Measurements from ENCODE around the gene PACSIN2.

PACSIN2 gene

GRCh38 chr22:42967933-42968332, 47.0 kb downstream of the PACSIN2 start:
- TF ChIP-seq EZH2 (optimal IDR thresholded peaks at IDR 0.05; ENCODE audit: low read depth, low read length) (no peak), CTCF (IDR thresholded peaks at IDR 0.05; ENCODE audit: low read length) (no peak), EZH2phosphoT487 (IDR thresholded peaks at IDR 0.05; ENCODE audit: low read length) (no peak)
- no peaks in the 10 kb centered on the region for H4K20me1 ChIP-seq (ENCODE audit: insufficient read depth, low read length)
- H3K9me2 ChIP-seq (replicated peaks; ENCODE audit: insufficient read depth, low read length) = no peaks in the 10 kb centered on the region
- no peak overlapping the region for H3K4me2 ChIP-seq (ENCODE audit: low read depth, low read length)
- H3K9ac ChIP-seq (ENCODE audit: low read length) = no peak overlapping the region
- no peaks in the 10 kb centered on the region for H3K36me3 ChIP-seq (replicated peaks; ENCODE audit: insufficient read depth, low read length)
- H3K9me3 ChIP-seq (replicated peaks; ENCODE audit: insufficient read depth, low read length) = no peaks in the 10 kb centered on the region
- H2AFZ ChIP-seq (ENCODE audit: low read length) = no peak overlapping the region
- H3F3A ChIP-seq (ENCODE audit: insufficient read depth, low read length) = no peaks in the 10 kb centered on the region
- no peaks in the 10 kb centered on the region for H3K79me2 ChIP-seq (ENCODE audit: low read length)
- DNase-seq = no peak
- H3K4me3 ChIP-seq (ENCODE audit: low read length) = no peak overlapping the region
- no peak overlapping the region for H3K27ac ChIP-seq (ENCODE audit: low read length)
- H3K4me1 ChIP-seq (ENCODE audit: low read length) = no peaks in the 10 kb centered on the region
- H3K27me3 ChIP-seq (replicated peaks; ENCODE audit: insufficient read depth, low read length) = no peaks in the 10 kb centered on the region

- Histone ChIP-seq H2AFZ (ENCODE audit: low read length) (no peak overlapping the region), H3K27me3 (replicated peaks; ENCODE audit: insufficient read depth, low read length) (no peaks in the 10 kb centered on the region), H3K9me2 (replicated peaks; ENCODE audit: insufficient read depth, low read length) (no peaks in the 10 kb centered on the region), H3K79me2 (ENCODE audit: low read length) (no peaks in the 10 kb centered on the region), H4K20me1 (ENCODE audit: insufficient read depth, low read length) (no peaks in the 10 kb centered on the region), H3K4me3 (ENCODE audit: low read length) (no peak overlapping the region), H3K4me2 (ENCODE audit: low read depth, low read length) (no peak overlapping the region), H3F3A (ENCODE audit: insufficient read depth, low read length) (no peaks in the 10 kb centered on the region), H3K4me1 (ENCODE audit: low read length) (no peaks in the 10 kb centered on the region), H3K27ac (ENCODE audit: low read length) (no peak overlapping the region), H3K9me3 (replicated peaks; ENCODE audit: insufficient read depth, low read length) (no peaks in the 10 kb centered on the region), H3K36me3 (replicated peaks; ENCODE audit: insufficient read depth, low read length) (no peaks in the 10 kb centered on the region), H3K9ac (ENCODE audit: low read length) (no peak overlapping the region)
- TF ChIP-seq EZH2 (optimal IDR thresholded peaks at IDR 0.05; ENCODE audit: low read depth, low read length) (no peak), CTCF (IDR thresholded peaks at IDR 0.05; ENCODE audit: low read length) (no peak), EZH2phosphoT487 (IDR thresholded peaks at IDR 0.05; ENCODE audit: low read length) (no peak)
- no peak for DNase-seq
Observed at GRCh38 chr22:42967005-42967404, 47.9 kb downstream of the PACSIN2 start.

GRCh38 chr22:42966497-42966896, 48.5 kb downstream of the PACSIN2 start:
- Histone ChIP-seq H3K27ac (ENCODE audit: low read length) (no peak overlapping the region), H3K79me2 (ENCODE audit: low read length) (no peaks in the 10 kb centered on the region), H3K9me3 (replicated peaks; ENCODE audit: insufficient read depth, low read length) (no peaks in the 10 kb centered on the region), H3K4me3 (ENCODE audit: low read length) (no peak overlapping the region), H2AFZ (ENCODE audit: low read length) (no peak overlapping the region), H3K4me1 (ENCODE audit: low read length) (no peaks in the 10 kb centered on the region), H3K27me3 (replicated peaks; ENCODE audit: insufficient read depth, low read length) (no peaks in the 10 kb centered on the region), H3K9me2 (replicated peaks; ENCODE audit: insufficient read depth, low read length) (no peaks in the 10 kb centered on the region), H4K20me1 (ENCODE audit: insufficient read depth, low read length) (no peaks in the 10 kb centered on the region), H3K4me2 (ENCODE audit: low read depth, low read length) (no peak overlapping the region), H3F3A (ENCODE audit: insufficient read depth, low read length) (no peaks in the 10 kb centered on the region), H3K9ac (ENCODE audit: low read length) (no peak overlapping the region), H3K36me3 (replicated peaks; ENCODE audit: insufficient read depth, low read length) (no peaks in the 10 kb centered on the region)
- TF ChIP-seq EZH2 (optimal IDR thresholded peaks at IDR 0.05; ENCODE audit: low read depth, low read length) (no peak), CTCF (IDR thresholded peaks at IDR 0.05; ENCODE audit: low read length) (no peak), EZH2phosphoT487 (IDR thresholded peaks at IDR 0.05; ENCODE audit: low read length) (no peak)
- no peak for DNase-seq

All from MM.1S (cell line).